ENCODE measurements around the gene M1AP. TPM values are rescaled to one million over a fixed set of nuclear protein-coding genes. Genes with fewer than 3 reads are reported as not detected.

Gene M1AP
- total and polyA plus RNA-seq, 9 of the 15 experiments (the other 6 are each of a cell fraction or from before 2014, with no cell fraction given) = 0.06 to 0.33 (median 0.11) TPM; not detected in 4

DNA sequence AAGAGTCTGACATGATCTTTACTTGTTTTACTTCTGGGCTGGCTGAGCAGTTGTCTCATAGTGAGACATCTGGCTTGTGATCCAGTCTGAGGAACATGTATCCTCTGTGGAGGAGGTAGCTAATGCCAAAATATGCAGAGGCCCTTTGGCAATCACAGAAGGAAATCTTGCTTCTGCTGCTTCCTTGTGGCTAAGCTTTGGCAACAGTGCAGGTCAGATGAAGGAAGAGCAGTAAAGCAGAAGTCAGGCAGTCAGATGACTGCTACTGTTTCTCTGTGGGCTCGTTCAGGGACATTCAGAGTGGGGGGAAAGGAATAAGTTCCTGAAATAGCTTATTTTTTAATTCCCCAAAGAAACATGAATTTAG is 71.3 kb downstream of the M1AP start:
- POLR2A ChIA-PET = interaction anchor here (0.5 to 2.8 kb wide), 9 partner anchors 9 to 797 kb away, joined by 3 to 13 read pairs (median 4); partner anchors contain the start of genes AUP1 and HTRA2
- Histone ChIP-seq H3K79me2 (ENCODE audit: control insufficient read depth, insufficient read depth, low read length) (no peaks in the 10 kb centered on the region), H3K4me2 (ENCODE audit: insufficient read depth, low read length) (no peak overlapping the region; the same call in 1 of the 2 replicates), H3K4me3 (no peak overlapping the region), H3K36me3 (ENCODE audit: control insufficient read depth, insufficient read depth, low read length) (no peaks in the 10 kb centered on the region), H3K4me1 (replicated peaks in 1 of 2; ENCODE audit: control insufficient read depth in 2 of 2, insufficient read depth in 2 of 2, low read length in 2 of 2) (peaks cover 0 to 42% of the 10 kb centered on the region in 2 experiments; a peak in 4 of 5 replicates), H2AFZ (ENCODE audit: low read depth, low read length) (peak overlapping the region; percentile 67), H3K27me3 (ENCODE audit: control insufficient read depth in 2 of 2, insufficient read depth in 2 of 2, low read length in 2 of 2) (no peaks in the 10 kb centered on the region), H3K9ac (ENCODE audit: insufficient read depth in 1 of 2, low read depth in 2 of 2, low read length in 2 of 2) (no peak overlapping the region), H3K9me1 (ENCODE audit: control insufficient read depth, insufficient read depth, low read length) (no peaks in the 10 kb centered on the region), H3K27ac (ENCODE audit: extremely low read depth, low read depth, low read length) (peak overlapping the region; percentile 14; the same call in 1 of the 3 replicates), H4K20me1 (replicated peaks; ENCODE audit: control insufficient read depth, insufficient read depth, low read length) (no peaks in the 10 kb centered on the region), H3K9me3 (replicated peaks; ENCODE audit: control insufficient read depth, insufficient read depth, low read depth, low read length) (no peaks in the 10 kb centered on the region)
- CTCF ChIA-PET (ENCODE audit: low intra/inter-chr PET ratio) = no interaction called here
- in situ Hi-C loops (cut with MboI) (no loop called here), intact Hi-C loops (cut with micrococcal nuclease) (no loop called here)
- 20% methylated on average over 1 of the region's 1 CpG for WGBS (ENCODE audit: insufficient coverage, low coverage, missing lambda C conversion rate)
- no peak for ATAC-seq
- no peak for FAIRE-seq
- BruUV-seq (replicated peaks) = no TSS peak
- peak in 1 of 4 experiments; percentile 26 for DNase-seq (ENCODE audit: extremely low read depth in 1 of 4, low spot score in 3 of 4)
- TF ChIP-seq ELF1 (tag; IDR thresholded peaks at IDR 0.05) (no peak), GATA2 (CRISPR knock-in tag; IDR thresholded peaks at IDR 0.05) (peak; percentile 61), SRF (CRISPR knock-in tag; IDR thresholded peaks at IDR 0.05) (no peak), TSC22D4 (tag; IDR thresholded peaks at IDR 0.05) (no peak), GTF2A2 (tag; IDR thresholded peaks at IDR 0.05) (no peak), NCOA1 (IDR thresholded peaks at IDR 0.05; ENCODE audit: low read depth) (no peak), NCOA2 (IDR thresholded peaks at IDR 0.05; ENCODE audit: partially characterized antibody in 2 of 2) (no peak), ZNF134 (CRISPR knock-in tag; conservative IDR thresholded peaks at IDR 0.05) (no peak), POLR3G (IDR thresholded peaks at IDR 0.05; ENCODE audit: extremely low read depth, insufficient read length, insufficient replicate concordance) (no peak), SPI1 (IDR thresholded peaks at IDR 0.05; ENCODE audit: borderline replicate concordance, low read depth, low read length) (peak; percentile 72; the same call in 1 of the 2 replicates), RBFOX2 (IDR thresholded peaks at IDR 0.05; ENCODE audit: low read depth, low read length) (no peak)
- TF ChIP-seq, protein P1, sequence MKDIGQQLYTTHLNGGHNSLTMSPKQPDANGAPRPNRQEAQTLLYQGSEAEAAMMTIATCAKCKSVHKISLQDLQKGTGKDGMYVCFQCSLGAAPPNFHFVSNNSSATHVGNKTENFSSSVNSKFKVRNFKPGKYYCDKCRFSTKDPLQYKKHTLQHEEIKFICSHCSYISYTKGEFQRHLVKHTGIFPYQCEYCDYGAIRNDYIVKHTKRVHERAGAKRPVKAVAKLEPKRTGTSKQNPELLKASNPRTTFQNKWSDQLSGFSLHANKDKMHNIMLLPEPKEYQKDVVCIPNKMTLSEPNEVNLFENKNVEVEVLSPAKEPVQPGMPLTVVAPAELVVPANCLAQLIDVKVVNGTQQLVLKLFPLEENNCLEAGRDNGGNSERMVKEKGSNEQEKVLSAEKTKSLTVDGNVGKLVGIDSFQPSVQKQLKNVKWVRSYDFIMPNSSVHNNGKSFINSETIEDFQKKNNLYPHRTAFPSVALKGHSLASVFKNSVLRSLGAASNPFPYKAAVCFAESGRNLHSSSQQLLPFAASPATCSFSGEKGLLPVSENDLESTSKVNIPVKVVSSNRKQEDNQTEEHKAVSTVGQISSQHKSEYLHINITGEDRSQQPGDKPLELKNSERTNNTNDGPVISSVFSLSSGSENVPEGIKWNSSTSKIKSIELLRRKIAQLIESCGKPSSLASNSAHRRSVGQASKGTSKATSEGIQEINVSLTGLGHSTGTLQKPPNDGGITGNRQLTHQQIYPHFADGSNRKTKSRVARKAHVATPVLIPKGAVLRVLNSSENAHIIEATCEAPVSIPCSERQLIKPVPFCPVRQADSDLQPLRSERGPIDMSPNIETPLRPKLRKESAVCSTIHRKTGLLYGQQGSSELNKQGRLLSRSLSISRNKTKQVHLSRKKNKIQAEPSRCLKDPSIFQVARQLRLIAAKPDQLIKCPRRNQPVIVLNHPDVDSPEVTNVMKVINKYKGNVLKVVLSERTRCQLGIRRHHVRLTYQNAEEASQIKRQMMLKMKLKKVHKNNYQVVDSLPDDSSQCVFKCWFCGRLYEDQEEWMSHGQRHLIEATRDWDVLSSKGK (CRISPR knock-in tag; IDR thresholded peaks at IDR 0.05) = no peak
- TF ChIP-seq, protein P2, sequence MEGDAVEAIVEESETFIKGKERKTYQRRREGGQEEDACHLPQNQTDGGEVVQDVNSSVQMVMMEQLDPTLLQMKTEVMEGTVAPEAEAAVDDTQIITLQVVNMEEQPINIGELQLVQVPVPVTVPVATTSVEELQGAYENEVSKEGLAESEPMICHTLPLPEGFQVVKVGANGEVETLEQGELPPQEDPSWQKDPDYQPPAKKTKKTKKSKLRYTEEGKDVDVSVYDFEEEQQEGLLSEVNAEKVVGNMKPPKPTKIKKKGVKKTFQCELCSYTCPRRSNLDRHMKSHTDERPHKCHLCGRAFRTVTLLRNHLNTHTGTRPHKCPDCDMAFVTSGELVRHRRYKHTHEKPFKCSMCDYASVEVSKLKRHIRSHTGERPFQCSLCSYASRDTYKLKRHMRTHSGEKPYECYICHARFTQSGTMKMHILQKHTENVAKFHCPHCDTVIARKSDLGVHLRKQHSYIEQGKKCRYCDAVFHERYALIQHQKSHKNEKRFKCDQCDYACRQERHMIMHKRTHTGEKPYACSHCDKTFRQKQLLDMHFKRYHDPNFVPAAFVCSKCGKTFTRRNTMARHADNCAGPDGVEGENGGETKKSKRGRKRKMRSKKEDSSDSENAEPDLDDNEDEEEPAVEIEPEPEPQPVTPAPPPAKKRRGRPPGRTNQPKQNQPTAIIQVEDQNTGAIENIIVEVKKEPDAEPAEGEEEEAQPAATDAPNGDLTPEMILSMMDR (IDR thresholded peaks at IDR 0.05 in 2 of 3, conservative IDR thresholded peaks at IDR 0.05 in 1 of 3; ENCODE audit: insufficient read depth in 2 of 3, low read depth in 1 of 3, low read length in 3 of 3) = 0 out of 6 replicates have a peak, but pooled peaks of 1 of the 3 experiments have one; percentile 5
- TF ChIP-seq, protein P3, sequence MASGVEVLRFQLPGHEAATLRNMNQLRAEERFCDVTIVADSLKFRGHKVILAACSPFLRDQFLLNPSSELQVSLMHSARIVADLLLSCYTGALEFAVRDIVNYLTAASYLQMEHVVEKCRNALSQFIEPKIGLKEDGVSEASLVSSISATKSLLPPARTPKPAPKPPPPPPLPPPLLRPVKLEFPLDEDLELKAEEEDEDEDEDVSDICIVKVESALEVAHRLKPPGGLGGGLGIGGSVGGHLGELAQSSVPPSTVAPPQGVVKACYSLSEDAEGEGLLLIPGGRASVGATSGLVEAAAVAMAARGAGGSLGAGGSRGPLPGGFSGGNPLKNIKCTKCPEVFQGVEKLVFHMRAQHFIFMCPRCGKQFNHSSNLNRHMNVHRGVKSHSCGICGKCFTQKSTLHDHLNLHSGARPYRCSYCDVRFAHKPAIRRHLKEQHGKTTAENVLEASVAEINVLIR (CRISPR knock-in tag; IDR thresholded peaks at IDR 0.05) = no peak
